GM21529 (cell line): ENCODE results near the gene EXD3.

ENCODE experiments used
- ATAC-seq: cut with Tn5 transposase; IDR thresholded peaks from one replicate; pipeline ENCODE4 v1.9.1; 2021; ENCODE audit not compliant: unreplicated experiment

Gene EXD3

GRCh38 chr9:137432687-137433348 is 9.9 kb upstream of the EXD3 start:
- ATAC-seq, result no peak

- no peak for ATAC-seq
Measured at GRCh38 chr9:137431416-137431931, 8.5 kb upstream of the EXD3 start.

GRCh38 chr9:137430723-137431415 is 7.9 kb upstream of the EXD3 start:
- no peak for ATAC-seq

GRCh38 chr9:137429974-137430722 is 7.2 kb upstream of the EXD3 start:
- no peak for ATAC-seq

- no peak for ATAC-seq
Measured at GRCh38 chr9:137429546-137429890, 6.6 kb upstream of the EXD3 start.

GRCh38 chr9:137428841-137429545 is 6.0 kb upstream of the EXD3 start:
- no peak for ATAC-seq

- ATAC-seq, result no peak
Measured at GRCh38 chr9:137428311-137428630, 5.3 kb upstream of the EXD3 start.

GRCh38 chr9:137427454-137428310 is 4.7 kb upstream of the EXD3 start:
- no peak for ATAC-seq

GRCh38 chr9:137426018-137426681 is 3.2 kb upstream of the EXD3 start:
- no peak for ATAC-seq

GRCh38 chr9:137423514-137424291 is 741 bp upstream of the EXD3 start:
- ATAC-seq, result peak; percentile 33

GRCh38 chr9:137421838-137422603 is 941 bp downstream of the EXD3 start:
- no peak for ATAC-seq

- no peak for ATAC-seq
Measured at GRCh38 chr9:137417161-137418021, 5.6 kb downstream of the EXD3 start.

- ATAC-seq, result no peak
Measured at GRCh38 chr9:137416563-137417151, 6.3 kb downstream of the EXD3 start.

- ATAC-seq, result no peak
Measured at GRCh38 chr9:137416006-137416562, 6.9 kb downstream of the EXD3 start.

GRCh38 chr9:137415451-137415850 is 7.5 kb downstream of the EXD3 start:
- ATAC-seq, result no peak

- ATAC-seq, result no peak
Measured at GRCh38 chr9:137412431-137412830, 10.5 kb downstream of the EXD3 start.
